ENCODE data around the gene CYP26B1. TPM values are rescaled to one million over a fixed set of nuclear protein-coding genes. Genes with fewer than 3 reads are reported as not detected.

The CYP26B1 gene
- total RNA-seq, 1 donor from 2014 or later = 1.9 TPM

- ATAC-seq = no peak
Observed at GRCh38 chr2:72080286-72081145, 67.1 kb downstream of the CYP26B1 start.

Data from esophagus mucosa (tissue), 1 donor.